ENCODE data around the gene RFTN1. TPM values are rescaled to one million over a fixed set of nuclear protein-coding genes. Genes with fewer than 3 reads are reported as not detected.

The RFTN1 gene
- total and polyA plus RNA-seq, 9 donors, result 25.2 to 63.1 (median 46.4) TPM

DNA sequence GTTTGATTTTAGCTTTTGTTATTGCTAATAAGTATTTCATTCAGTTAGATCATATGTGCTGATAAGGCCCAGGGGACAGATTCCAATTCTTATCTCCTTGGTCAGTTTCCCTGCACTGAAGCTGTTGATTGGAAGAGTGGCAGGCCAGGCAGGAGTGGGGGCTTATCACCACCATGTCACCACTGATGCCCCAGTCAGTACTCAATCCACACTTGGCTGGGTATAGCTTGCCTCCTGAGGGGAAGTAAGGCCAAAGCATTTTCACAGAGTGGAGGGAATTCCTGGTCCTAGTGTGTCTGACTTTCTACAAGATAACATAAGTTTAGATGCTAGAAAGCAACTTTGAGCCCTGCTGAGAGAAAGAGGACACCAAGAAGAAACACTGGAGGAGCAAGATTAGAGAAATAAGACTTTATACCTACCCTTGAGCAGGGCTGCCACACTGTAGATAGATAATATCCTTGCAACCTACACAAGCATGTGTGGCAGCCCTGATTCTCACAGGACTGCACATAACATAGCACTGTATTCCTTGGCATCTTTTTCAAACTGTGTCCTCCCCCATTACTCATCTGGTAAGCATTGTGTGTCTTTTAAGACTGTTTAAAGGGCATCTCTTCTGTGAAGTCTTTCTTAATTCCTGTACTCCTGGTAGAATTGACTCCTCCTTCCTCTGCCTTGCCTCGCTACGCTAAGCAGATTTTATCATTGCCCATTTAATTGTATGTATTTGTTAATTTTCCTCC lies 224.2 kb downstream of the RFTN1 start:
- Histone ChIP-seq H3K4me1 (ENCODE audit: insufficient read depth) (peaks cover 3% of the 10 kb centered on the region), H3K4me3 (no peak overlapping the region), H3K27me3 (no peaks in the 10 kb centered on the region), H3K9me3 (no peaks in the 10 kb centered on the region), H3K36me3 (no peaks in the 10 kb centered on the region), H3K27ac (no peak overlapping the region)
- no peak for TF ChIP-seq POLR2A (IDR thresholded peaks at IDR 0.05)
- TF ChIP-seq, protein P1, sequence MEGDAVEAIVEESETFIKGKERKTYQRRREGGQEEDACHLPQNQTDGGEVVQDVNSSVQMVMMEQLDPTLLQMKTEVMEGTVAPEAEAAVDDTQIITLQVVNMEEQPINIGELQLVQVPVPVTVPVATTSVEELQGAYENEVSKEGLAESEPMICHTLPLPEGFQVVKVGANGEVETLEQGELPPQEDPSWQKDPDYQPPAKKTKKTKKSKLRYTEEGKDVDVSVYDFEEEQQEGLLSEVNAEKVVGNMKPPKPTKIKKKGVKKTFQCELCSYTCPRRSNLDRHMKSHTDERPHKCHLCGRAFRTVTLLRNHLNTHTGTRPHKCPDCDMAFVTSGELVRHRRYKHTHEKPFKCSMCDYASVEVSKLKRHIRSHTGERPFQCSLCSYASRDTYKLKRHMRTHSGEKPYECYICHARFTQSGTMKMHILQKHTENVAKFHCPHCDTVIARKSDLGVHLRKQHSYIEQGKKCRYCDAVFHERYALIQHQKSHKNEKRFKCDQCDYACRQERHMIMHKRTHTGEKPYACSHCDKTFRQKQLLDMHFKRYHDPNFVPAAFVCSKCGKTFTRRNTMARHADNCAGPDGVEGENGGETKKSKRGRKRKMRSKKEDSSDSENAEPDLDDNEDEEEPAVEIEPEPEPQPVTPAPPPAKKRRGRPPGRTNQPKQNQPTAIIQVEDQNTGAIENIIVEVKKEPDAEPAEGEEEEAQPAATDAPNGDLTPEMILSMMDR (IDR thresholded peaks at IDR 0.05), result no peak
- TF ChIP-seq EP300 (IDR thresholded peaks at IDR 0.05), result no peak
- intact Hi-C loops (cut with DNase I), result loop anchor here (2.0 to 5.0 kb wide), 4 partner anchors 228 to 263 kb away; no protein-coding TSS in a partner anchor
- 84 to 92% (median 85%) methylated on average over 2 of the region's 2 CpGs for WGBS, 3 donors
- DNase-seq, result no peak

DNA sequence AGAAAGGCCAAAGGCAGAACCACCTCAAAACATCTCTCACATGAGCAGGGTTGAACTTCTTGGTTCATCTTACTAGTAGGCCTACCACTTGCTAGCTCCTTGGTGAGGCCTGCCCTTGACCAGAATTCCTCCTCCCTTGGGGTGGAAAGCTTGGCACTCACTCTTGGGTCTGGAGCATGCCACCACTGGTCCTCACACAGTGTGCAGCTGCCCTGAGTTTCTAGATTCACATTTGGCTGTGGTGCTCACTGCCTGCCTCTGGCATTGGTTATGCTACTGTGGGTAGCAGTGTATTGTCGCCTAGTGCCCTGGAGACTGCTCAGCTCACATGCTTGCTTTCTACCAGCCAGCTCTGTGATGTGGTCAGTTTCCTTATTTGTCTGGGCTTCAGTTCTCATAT lies 224.8 kb downstream of the RFTN1 start:
- intact Hi-C loops (cut with DNase I), result loop anchor here (2.0 to 5.0 kb wide), 4 partner anchors 229 to 264 kb away; no protein-coding TSS in a partner anchor
- no peak overlapping the region for H3K4me3 ChIP-seq
- TF ChIP-seq, protein P1 (IDR thresholded peaks at IDR 0.05), result no peak
- TF ChIP-seq POLR2A (IDR thresholded peaks at IDR 0.05) (no peak), EP300 (IDR thresholded peaks at IDR 0.05) (no peak)
- H3K9me3 ChIP-seq, result no peaks in the 10 kb centered on the region
- H3K4me1 ChIP-seq (ENCODE audit: insufficient read depth), result peaks cover 3% of the 10 kb centered on the region
- 75 to 100% (median 76%) methylated on average over 1 of the region's 1 CpG for WGBS, 3 donors
- no peaks in the 10 kb centered on the region for H3K36me3 ChIP-seq
- H3K27me3 ChIP-seq, result no peaks in the 10 kb centered on the region
- no peak overlapping the region for H3K27ac ChIP-seq
- no peak for DNase-seq

DNA sequence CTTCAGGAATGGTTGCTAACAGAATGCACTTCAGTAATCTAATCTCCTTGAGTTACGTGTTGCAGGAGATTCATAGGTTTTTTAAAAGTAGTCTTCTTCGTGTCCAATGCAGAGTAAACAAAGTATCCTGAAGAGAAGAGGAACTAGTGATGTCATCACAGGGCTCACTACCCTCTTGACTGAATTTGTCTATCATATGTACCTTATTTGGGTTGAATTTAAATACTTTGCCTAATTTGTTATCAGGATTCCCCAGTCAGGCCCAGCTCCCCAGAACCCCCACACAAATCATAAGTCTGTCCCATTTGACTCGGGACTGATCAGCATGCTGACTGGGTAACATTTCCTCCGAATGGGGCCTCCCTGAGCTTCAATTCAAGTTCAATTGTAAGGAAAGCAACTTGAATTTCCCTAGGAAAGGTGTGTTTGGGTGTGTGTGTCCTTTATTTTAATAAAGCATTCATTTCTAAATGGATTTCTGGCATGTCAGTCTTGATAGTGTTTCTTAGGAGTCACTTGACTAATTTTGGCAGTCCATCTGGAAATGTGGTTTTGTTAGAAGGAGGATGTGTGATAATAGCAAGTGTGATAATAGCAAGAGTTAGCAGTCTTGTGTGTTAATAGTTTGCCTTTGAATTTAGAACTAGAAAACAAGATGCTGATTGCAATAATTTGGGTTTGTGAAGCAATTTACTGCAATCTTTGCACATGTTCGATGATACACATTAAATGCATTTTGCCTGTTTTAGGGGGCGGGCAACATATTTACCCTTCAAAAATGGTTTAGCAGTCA lies 226.6 kb downstream of the RFTN1 start:
- TF ChIP-seq, protein P1 (IDR thresholded peaks at IDR 0.05), result no peak
- TF ChIP-seq EP300 (IDR thresholded peaks at IDR 0.05) (no peak), POLR2A (IDR thresholded peaks at IDR 0.05) (no peak)
- intact Hi-C loops (cut with DNase I), result loop anchor here (5.0 kb wide), 3 partner anchors 230 to 265 kb away; no protein-coding TSS in a partner anchor

DNA sequence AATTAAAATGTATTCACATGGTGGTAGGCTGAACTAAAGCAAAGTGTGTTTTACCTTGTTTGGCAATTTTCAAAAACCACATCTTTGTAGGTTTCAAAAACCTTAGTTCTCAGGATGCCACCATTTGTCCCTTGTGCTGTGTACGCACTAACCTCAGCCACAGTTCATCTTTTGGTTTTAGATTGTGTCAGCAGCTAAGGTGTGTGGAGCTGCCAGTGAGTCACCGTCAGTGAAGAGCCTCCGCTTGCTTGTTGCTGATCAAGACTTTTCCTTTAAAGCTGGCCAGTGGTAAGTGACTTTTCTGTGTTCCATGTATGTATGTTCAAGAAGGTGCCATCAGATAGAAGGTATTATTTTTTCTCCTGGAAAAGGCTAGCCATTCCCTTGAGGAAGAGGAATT lies 227.3 kb downstream of the RFTN1 start:
- Histone ChIP-seq H3K27me3 (no peaks in the 10 kb centered on the region), H3K27ac (no peak overlapping the region), H3K4me3 (no peak overlapping the region), H3K36me3 (no peaks in the 10 kb centered on the region), H3K9me3 (no peaks in the 10 kb centered on the region), H3K4me1 (ENCODE audit: insufficient read depth) (peaks cover 3% of the 10 kb centered on the region)
- 84 to 95% (median 92%) methylated on average over 3 of the region's 3 CpGs for WGBS, 3 donors
- TF ChIP-seq, protein P1 (IDR thresholded peaks at IDR 0.05), result no peak
- TF ChIP-seq POLR2A (IDR thresholded peaks at IDR 0.05) (no peak), EP300 (IDR thresholded peaks at IDR 0.05) (no peak)
- DNase-seq, result no peak
- intact Hi-C loops (cut with DNase I), result loop anchor here (5.0 kb wide), 3 partner anchors 231 to 266 kb away; no protein-coding TSS in a partner anchor

More for the DNA sequence above, 226.6 kb downstream of the RFTN1 start:
- H3K4me3 ChIP-seq, result no peak overlapping the region
- H3K9me3 ChIP-seq, result no peaks in the 10 kb centered on the region
- H3K27me3 ChIP-seq, result no peaks in the 10 kb centered on the region
- peaks cover 3% of the 10 kb centered on the region for H3K4me1 ChIP-seq (ENCODE audit: insufficient read depth)
- 67 to 73% (median 73%) methylated on average over 6 of the region's 6 CpGs for WGBS, 3 donors
- H3K36me3 ChIP-seq, result no peaks in the 10 kb centered on the region
- DNase-seq, result no peak
- H3K27ac ChIP-seq, result no peak overlapping the region

Data from ovary (tissue), 9 donors.